Measurements from ENCODE around the gene TBX10.

TBX10 gene

DNA sequence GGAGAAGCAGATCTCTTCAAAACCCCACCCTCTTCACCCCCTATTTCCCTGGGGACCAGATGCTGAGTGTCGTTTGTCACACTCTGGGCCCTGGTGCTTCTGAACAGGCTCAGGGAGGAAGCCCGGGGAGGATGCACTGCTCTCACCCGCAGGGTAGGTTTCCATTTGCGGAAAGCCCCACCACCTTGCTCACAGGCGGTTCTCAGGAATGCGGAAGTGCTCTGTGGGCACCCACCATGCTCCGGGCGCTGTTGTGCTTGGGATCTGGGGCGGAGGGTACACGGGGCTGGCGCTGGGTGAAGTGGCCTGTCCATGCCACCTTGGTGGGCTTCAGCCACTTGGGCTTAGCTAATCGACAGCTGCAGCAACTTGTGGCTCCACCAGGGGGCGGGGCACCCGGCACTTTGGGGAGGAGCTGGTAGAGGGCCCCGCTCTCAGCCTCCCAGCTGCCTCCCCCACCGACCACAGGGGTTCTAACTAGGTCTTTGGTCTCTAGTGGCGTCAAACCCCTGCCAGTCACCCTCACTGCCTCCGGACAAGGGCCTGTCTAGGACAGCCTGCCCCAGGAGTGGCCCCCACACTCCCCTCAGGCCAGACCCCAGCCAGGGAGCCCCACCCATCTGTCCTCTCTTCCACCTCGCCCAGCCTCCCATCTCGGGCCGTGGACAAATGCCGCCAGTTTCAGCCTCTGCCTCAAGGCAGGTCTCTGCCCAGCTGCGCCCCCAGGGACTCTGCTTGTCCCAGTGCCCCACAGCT lies 25.4 kb downstream of the TBX10 start:
- no peak for TF ChIP-seq GATA2 (IDR thresholded peaks at IDR 0.05; ENCODE audit: low read depth, low read length)
- TF ChIP-seq GATA3 (IDR thresholded peaks at IDR 0.05; ENCODE audit: low read depth, low read length), result no peak

DNA sequence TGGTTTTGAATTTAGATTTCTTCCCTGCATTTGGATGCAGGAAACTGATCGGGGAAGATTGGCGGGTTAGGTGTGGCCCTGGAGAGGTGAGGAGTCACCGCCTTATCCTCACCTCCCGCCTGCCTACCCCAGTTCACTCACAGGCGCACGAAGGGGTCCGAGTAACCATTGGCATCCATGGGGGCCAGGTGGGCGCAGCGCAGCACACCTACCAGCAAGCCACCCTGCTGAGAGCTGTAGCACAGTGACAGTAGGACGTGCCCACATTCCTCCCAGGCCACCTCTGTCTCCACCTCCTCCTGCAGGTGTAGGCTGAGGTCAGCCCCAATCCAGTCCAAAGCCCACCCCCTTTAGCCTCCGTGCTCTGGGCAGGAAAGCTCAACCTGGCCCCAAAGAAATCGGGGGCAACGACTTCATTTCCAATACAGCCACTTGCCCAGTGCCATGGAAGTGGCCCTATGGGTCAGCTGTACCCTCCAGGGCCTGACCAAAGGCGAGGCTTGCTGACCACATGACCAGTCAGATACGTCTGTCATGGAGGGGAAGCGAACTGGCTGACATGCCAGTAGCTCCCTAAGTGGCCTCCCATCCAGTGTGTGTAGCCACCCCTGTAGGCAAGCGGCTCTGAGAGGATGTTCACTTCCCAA lies 26.1 kb downstream of the TBX10 start:
- TF ChIP-seq GATA2 (IDR thresholded peaks at IDR 0.05; ENCODE audit: low read depth, low read length), result no peak
- no peak for TF ChIP-seq GATA3 (IDR thresholded peaks at IDR 0.05; ENCODE audit: low read depth, low read length)

DNA sequence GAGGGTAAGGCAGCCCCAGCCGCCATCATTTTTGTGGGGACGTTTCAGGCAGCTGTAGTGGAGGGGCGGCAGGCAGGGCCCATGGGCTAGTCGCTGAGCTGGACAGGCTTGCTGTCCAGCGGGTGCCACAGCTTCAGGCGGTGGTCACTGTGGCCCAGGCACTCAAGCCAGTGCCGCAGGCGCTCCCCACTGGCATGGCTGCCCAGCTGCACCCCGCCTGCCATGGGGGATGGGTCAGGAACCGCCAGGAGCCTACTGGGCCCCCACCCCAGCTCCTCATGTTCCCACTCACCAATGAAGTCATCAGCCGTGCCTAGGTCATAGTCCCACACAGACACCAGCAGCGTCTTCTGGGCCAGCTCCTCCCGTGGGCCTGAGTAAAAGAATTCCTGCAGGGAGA lies 26.8 kb downstream of the TBX10 start:
- no peak for TF ChIP-seq GATA3 (IDR thresholded peaks at IDR 0.05; ENCODE audit: low read depth, low read length)
- no peak for TF ChIP-seq GATA2 (IDR thresholded peaks at IDR 0.05; ENCODE audit: low read depth, low read length)

DNA sequence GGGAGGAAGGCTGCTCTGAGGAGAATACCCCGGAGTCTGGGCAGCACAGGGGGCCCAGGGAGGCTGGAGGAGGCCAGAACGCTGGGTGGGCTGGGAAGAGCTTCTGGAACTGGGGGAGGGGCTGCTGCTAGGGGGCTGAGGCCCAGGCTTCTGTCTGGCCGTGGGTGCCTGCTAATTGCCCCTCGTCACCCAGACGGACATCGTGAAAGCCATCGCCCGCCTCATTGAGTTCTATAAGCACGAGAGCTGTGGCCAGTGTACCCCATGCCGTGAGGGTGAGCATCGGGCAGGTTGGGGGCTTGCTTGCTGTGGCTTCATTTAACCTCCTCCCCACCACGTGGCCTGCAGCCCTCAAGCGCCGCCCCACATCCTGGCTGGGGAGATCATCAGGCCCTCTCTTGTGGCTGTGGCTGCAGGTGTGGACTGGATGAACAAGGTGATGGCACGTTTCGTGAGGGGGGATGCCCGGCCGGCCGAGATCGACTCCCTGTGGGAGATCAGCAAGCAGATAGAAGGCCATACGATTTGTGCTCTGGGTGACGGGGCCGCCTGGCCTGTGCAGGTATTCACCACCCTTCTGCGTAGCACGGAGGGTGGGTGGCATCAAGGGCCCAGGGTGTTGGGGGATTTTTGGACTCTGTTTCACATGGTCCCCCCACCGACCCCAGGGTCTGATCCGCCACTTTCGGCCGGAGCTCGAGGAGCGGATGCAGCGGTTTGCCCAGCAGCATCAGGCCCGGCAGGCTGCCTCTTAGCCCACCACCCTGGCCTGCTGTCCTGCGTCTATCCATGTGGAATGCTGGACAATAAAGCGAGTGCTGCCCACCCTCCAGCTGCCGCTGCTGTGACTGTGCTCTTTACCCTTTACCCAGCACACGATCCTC lies 27.6 kb downstream of the TBX10 start:
- TF ChIP-seq GATA2 (IDR thresholded peaks at IDR 0.05; ENCODE audit: low read depth, low read length), result no peak
- TF ChIP-seq GATA3 (IDR thresholded peaks at IDR 0.05; ENCODE audit: low read depth, low read length), result no peak

DNA sequence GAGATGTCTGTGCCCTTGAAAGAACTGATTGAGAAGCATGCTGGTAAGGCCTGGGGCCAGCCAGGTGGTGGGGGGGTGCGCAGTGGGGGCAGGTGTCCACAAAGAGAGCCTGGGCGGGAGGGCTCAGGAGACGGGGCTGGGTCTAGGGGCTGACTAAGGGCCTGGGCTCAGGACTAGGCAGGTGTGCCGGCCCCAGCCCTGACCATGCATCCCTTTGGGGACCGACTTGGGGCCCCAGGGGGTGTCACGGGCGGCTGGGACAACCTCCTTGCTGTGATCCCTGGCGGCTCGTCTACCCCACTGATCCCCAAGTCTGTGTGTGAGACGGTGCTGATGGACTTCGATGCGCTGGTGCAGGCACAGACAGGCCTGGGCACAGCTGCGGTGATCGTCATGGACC lies 28.4 kb downstream of the TBX10 start:
- no peak for TF ChIP-seq GATA3 (IDR thresholded peaks at IDR 0.05; ENCODE audit: low read depth, low read length)
- no peak for TF ChIP-seq GATA2 (IDR thresholded peaks at IDR 0.05; ENCODE audit: low read depth, low read length)

DNA sequence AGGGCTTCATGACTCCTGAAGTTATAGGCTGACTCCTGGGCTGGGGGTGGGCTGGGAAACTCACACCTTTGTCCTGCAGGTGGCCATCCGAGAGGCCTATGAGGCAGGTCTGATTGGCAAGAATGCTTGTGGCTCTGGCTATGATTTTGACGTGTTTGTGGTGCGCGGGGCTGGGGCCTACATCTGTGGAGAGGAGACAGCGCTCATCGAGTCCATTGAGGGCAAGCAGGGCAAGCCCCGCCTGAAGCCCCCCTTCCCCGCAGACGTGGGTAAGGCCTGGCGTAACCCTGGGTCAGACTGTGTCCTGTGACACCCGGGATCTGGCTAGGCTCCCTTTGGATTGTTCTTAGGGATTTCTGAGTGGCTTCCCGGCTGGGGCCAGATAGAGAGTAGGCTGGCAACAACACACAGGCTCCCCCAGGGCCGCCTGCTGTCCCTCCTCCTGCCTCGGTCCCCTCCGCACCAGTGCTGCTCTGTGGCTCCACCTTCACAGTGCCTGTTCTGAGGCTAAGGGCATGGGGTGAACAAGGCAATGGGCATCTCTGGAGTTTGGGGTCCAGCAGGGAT lies 29.2 kb downstream of the TBX10 start:
- TF ChIP-seq GATA3 (IDR thresholded peaks at IDR 0.05; ENCODE audit: low read depth, low read length) (no peak), GATA2 (IDR thresholded peaks at IDR 0.05; ENCODE audit: low read depth, low read length) (no peak)

DNA sequence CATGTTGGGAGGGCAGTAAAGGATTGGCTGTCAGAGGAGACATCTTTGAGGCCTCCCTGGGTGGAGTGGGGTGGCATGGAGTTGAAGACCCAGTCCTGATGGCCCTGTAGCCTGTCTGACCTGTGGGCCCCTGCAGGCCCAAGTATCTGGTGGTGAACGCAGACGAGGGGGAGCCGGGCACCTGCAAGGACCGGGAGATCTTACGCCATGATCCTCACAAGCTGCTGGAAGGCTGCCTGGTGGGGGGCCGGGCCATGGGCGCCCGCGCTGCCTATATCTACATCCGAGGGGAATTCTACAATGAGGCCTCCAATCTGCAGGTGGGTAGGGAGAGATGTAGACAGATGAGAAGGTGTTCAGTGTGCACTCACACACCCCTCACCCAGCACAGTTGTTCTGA lies 30.2 kb downstream of the TBX10 start:
- TF ChIP-seq GATA3 (IDR thresholded peaks at IDR 0.05; ENCODE audit: low read depth, low read length) (no peak), GATA2 (IDR thresholded peaks at IDR 0.05; ENCODE audit: low read depth, low read length) (no peak)

DNA sequence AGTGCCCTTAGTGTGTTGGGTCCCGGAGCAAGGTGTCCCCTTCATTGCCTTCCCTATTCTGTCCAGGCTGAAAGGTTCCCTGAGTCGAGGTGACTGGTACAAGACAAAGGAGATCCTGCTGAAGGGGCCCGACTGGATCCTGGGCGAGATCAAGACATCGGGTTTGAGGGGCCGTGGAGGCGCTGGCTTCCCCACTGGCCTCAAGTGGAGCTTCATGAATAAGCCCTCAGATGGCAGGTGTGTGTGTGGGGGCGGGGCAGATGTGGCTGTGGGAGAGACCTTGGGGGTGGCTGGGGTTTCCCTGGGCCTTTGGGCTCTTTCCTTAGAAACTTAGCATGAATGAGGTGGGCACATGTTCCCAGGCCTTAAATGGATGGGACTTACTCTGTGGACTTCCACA lies 31.1 kb downstream of the TBX10 start:
- TF ChIP-seq GATA2 (IDR thresholded peaks at IDR 0.05; ENCODE audit: low read depth, low read length) (no peak), GATA3 (IDR thresholded peaks at IDR 0.05; ENCODE audit: low read depth, low read length) (no peak)

DNA sequence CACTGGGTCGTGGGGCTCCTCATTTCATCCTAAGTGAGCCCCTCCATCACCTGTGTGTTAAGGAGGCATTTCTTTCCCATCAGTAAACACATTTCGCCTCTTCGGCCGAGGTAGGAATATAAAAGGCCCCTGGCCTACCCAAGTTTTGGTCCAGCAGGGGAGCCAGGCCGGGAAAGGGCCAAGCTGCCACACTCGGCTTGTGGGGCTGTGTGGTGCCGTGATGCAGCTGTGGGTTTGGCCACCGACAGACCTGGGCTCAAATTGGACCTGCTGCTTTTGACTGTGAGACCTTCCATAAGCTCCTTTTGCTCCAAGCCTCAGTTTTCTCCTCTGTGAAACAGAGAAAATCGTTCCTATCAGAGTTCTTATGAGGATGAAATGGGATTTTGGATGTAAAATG lies 32.1 kb downstream of the TBX10 start:
- no peak for TF ChIP-seq GATA2 (IDR thresholded peaks at IDR 0.05; ENCODE audit: low read depth, low read length)
- TF ChIP-seq GATA3 (IDR thresholded peaks at IDR 0.05; ENCODE audit: low read depth, low read length), result no peak

DNA sequence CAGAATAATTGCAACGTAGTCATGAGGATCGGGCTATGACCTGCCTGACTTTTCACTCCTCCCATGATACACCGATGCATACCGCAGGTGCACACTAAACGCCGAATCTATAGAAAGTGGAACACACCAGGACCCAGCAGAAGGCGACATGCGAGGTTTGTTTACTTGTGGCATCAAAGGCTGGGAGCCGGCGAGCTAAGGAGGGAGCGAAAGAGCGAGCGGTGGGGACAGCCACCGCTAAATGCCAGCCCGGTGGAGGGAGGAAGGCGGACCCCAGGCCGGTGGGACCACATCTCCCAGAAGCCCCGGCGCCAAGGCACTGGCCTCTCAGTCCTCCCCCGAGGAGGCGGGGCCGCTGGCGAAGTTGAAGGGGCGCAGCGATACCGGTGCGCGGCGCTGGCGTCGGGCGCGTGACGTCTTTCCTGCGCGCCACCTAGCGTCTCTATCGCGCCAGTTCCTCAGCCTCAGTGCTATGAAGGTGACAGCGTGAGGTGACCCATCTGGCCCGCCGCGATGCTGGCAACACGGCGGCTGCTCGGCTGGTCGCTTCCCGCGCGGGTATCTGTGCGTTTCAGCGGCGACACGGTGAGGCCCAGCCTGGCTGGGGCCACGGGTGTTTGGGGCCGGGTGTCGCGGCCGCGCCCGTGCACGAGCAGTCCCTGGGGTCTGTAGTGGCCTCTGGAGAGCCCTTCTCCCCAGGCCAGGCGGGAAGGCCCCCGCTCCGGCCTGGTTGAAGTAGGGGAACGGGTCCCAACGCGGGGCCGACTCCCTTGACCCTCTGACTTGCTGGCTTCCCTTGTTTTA lies 32.9 kb downstream of the TBX10 start, which contains the start of gene NDUFV1:
NDUFV1 (plus strand) TSS at position 445 of the 804 bp plus-strand sequence; CDS start at position 514, 69 bp downstream.
- TF ChIP-seq GATA3 (IDR thresholded peaks at IDR 0.05; ENCODE audit: low read depth, low read length) (no peak), GATA2 (IDR thresholded peaks at IDR 0.05; ENCODE audit: low read depth, low read length) (peak; percentile 25; the same call in 1 of the 2 replicates)

DNA sequence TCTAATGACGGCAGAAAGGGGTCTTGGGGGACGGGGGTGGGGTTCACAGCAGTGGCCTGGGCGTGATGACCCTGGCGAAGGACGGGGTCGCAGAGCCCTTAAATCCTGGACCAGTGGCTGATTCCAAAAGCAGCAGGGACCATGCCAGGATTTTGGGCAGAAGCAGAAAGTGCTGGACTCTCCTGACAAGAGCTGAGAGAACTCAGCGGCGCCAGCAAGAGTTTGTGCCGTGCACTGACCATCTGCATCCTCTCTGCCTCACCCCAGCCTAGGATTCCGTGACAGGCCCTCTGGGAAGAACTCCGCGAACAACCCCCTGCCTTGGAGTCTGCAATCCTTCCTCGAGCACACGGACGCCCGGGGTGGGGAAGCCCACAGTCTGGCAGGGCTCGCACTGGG lies 33.5 kb downstream of the TBX10 start:
- TF ChIP-seq GATA3 (IDR thresholded peaks at IDR 0.05; ENCODE audit: low read depth, low read length) (no peak), GATA2 (IDR thresholded peaks at IDR 0.05; ENCODE audit: low read depth, low read length) (no peak)

DNA sequence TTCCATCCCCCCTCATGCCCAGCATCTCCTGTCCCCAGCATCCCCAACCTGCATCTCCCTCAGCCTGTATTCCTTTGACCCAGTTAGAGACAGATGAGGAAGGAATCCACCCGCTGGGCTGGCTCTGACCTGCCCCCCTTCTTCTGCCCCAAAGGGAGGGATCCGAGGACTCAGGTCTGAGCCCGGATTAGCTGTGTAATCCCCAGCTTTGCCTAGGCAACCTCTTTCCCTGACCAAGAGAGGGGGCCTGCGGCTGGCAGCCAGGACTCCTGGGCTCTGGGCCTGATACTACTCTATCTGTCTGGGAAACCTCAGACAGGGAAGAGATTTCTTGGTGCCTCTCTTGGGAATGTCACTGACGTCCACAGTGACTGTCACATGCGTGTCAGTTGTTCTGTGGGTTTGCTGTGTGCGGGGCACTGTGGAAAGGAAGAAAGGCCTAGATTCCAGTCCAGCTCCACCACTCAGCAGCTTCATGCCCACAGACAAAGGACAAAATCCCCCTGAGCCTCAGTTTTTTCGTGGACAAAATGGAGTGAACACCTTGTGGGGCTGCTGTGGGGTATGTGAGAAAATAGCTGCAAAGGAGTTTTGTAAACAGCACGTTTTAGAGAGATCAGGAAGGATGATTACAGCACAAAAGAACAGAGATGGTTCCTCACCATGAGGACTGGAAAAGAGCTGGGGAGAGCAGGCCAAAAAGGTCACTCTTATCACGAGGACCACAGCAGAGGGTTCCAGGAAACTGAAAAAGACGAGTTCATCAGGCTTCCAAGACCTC lies 34.1 kb downstream of the TBX10 start:
- TF ChIP-seq GATA3 (IDR thresholded peaks at IDR 0.05; ENCODE audit: low read depth, low read length), result no peak
- TF ChIP-seq GATA2 (IDR thresholded peaks at IDR 0.05; ENCODE audit: low read depth, low read length), result no peak
